NCI-H2171 treated with DMSO at 0.1 percent for 48 hours (cell line): ENCODE results near the gene ADAM8.
"Not testable (repeated sequence)": the region's sequence is repeated elsewhere in the genome, so short reads cannot be mapped to it uniquely, and the experiment has no call there.

Experiments
- DNase-seq: peaks from one replicate; lab custom pipeline; 2025; lab: John Stamatoyannopoulos, UW

ADAM8 gene

DNA sequence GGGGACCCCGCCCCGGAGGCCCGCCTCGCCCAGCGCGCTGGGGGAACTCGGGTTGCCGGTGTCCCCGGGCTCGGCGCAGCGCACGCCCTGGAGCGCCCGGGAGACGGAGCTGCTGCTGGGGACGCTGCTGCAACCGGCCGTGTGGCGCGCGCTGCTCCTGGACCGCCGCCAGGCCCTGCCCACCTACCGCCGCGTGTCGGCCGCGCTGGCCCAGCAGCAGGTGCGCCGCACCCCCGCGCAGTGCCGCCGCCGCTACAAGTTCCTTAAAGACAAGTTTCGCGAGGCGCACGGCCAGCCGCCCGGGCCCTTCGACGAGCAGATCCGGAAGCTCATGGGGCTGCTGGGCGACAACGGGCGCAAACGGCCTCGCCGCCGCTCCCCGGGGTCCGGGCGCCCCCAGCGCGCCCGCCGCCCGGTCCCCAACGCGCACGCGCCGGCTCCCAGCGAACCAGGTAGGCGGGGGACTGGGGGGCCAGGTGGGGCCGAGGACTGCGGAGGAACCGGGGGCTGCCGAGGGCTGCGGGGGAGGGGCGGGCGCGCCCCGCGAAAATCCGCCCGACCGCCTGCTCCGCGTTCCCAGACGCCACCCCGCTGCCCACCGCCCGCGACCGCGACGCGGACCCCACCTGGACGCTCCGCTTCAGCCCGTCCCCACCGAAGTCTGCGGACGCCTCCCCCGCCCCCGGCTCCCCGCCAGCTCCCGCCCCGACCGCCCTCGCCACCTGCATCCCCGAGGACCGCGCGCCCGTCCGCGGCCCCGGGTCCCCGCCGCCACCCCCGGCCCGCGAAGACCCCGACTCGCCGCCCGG, 46.1 kb downstream of the ADAM8 start:
- peak; percentile 20 for DNase-seq

DNA sequence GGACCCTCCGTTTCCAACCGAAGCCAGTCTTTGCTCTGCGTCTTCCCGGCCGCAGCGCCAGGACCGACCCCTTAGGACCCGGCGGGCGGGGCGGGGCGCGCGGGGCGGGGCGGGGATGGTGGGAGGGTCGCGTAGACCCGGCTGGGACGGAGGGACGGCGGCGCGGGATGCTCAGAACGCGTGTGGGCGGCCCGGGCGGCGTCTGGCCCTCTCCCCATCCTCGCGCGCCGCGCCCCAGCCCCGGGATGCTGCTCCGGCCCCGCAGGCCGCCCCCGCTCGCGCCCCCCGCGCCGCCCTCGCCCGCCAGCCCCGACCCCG, 46.7 kb downstream of the ADAM8 start, which contains the start of gene UTF1:
UTF1 (plus strand) TSS at position 174 of the 318 bp plus-strand sequence; CDS start at position 246, 72 bp downstream.
- no peak for DNase-seq

DNA sequence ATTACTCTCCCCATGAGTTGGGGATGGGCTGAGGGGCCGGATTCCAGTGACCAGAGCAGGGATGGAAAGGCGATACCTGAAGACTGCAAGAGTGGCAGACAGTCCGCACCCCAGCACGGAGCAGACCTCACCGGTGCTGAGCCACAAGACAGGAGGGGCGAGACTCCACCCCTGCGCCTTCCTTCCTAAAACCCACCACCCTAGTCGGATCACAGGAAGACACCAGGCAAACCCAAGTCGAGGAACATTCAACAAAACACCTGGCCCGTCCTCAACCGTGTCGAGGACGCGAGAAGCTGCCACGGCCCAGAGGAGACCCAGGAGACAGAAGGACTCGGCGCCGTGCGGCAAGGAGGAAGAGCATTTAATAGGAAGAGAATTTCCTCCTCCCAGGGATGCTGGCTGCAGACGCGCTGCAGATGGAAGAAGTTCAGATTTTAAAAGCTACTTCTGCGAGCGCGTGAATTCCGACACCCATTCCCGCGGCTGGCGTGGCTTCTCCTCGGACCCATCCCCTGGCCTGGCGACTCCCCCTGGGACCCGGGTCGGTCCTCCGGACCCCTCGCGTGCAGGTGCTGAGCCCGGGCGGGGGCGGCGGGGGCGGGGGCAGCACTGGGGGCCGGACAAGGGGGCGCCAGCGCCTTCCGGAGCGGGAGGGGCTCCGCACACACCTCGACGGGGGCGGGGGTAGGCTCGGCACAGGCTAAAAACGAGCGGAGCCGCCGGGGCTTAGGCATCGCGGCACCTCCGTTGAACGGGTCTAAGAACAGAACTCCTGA, 47.2 kb downstream of the ADAM8 start:
- no peak for DNase-seq

DNA sequence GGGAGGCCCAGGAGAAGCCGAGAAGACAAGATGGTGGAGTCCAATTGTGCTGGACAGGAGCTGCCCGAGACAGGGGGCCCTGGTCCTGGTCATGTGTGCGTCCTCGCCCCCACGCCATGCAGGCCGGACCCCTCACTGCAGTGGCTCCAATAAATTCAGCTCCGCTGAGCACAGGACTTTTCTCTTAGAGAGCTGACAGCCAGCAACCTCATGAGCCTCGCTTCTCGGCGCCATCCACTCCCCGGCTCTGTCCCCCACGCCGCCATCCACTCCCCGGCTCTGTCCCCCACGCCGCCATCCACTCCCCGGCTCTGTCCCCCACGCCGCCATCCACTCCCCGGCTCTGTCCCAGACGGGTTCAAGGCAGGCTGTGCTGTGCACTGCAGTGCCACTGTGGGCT, 49.4 kb downstream of the ADAM8 start:
- DNase-seq, result no peak

DNA sequence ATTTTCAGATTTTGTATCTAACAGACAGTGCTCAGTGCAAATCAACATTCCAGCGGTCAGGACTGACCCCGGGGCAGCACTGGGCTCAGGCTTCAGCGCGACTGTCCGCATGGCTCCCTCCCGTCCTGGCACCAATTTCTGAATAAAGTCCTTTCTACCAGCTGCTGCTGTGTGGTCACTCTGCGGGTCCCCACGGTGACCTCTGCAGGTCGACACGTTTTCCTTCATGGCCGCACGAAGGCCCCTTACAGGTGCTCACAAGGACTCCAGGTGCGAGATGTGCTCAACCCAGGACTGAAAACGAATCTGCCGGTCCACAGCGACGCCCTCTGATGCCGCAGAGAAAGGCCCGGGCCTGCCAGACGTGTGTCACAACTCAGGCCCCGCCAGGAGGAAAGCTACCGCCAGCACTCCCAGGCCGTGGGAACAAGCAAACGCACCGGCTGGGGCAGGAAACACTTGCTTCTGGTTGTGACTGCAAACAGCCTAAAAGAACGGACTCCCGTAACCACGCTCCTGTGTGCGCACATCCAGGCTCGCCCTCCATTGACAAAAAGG, 50.3 kb downstream of the ADAM8 start:
- no peak for DNase-seq

DNA sequence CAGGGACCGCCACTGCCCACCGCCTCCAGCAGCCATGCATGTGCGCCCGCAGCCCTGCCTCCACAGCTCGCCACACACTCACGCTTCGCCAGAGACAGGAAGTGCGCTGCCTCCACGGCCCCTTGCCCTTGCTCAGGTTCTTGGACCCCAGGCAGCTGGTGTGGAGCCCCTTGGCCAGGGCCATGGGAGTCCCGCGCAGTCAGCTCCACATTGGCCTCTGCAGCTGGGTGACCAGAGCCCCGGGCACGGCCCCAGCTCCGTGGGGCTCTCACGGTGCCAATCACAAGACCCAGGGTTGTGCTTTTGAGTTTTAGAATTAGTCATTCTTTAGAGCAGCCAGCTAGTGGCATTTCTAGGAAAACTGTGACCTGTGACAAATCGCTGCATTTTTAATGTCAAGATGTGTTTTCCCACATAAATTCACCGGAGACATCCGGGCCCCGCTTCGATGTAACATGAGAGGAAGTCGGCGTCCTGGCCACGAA, 50.9 kb downstream of the ADAM8 start:
- DNase-seq, result no peak

DNA sequence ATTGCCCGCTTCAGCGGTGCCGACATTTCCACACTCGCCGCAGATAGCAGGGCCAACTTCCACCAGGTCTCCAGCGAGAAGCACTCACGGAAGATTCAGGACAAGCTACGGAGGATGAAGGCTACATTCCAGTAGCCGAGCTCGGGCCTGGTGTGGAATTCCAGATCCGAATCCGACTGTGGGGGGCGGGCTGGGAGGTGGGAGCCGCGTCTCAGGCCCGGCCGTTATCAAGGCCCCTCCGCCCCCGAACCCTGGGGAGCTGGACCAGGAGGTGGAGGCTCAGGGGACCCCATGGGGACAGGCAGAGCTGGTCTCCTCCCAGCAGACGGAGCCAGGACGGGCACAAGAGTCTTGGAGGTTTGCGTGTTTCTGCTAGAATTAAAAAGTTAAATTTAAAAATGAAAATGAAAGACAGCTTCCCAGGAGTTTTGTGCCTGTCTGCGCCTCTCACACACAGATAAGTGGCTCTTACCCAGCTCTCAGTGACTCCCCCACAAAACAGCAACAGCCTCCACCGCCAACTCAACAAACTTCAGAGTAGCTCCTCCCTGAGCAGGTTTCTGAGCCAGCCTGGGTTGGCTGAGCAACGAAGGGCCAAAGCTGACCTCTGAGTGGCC, 51.8 kb downstream of the ADAM8 start:
- DNase-seq, result no peak

DNA sequence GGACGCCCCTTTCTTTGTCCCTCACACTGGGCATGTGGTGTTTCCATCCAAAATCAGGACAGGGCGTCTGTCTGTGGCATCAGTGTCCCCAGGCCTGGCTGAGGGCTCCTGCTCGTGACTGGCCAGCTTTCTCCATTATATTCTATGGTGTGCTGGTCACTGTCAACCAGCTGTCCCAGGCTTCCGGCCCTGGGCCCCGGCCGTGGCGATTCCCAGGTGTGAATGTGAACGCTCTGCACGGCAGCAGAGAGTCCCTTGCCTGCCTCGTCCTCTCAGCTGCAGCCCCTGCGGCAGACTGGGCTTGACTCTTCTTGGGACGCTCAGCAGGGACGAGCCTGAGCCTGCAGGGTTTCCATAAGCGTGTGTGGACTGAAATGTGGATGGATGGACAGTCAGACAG, 52.6 kb downstream of the ADAM8 start:
- no peak for DNase-seq

DNA sequence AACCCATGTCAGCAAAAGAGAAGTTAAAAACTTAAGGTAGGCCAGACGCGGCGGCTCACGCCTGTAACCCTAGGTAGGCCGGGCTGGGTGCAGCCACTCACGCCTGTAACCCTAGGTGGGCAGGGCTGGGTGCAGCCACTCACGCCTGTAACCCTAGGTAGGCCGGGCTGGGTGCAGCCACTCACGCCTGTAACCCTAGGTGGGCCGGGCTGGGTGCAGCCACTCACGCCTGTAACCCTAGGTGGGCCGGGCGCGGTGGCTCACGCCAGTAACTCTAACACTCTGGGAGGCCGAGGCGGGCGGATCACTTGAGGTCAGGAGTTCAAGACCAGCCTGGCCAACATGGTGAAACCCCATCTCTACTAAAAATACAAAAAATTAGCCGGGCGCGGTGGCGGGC, 54.9 kb downstream of the ADAM8 start:
- not testable (repeated sequence) for DNase-seq

DNA sequence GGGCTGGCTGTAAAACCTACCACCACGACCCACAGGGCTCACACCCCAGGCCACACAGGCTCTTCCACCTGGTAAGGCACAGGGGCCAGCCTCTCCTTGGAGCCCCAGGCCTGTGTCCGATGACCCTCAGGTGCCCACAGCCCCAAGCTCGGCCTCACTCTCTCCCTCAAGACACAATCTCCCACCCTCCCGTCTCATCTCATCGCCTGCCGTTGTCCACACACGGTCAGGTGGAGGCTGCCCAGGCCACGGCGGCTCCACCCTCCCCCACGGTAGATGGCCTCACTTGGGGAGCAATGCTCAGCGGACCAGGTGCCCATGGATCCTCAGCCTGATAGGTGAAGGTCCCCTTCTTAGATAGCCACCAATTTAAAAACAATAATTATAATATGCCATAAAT, 55.3 kb downstream of the ADAM8 start:
- DNase-seq, result no peak

DNA sequence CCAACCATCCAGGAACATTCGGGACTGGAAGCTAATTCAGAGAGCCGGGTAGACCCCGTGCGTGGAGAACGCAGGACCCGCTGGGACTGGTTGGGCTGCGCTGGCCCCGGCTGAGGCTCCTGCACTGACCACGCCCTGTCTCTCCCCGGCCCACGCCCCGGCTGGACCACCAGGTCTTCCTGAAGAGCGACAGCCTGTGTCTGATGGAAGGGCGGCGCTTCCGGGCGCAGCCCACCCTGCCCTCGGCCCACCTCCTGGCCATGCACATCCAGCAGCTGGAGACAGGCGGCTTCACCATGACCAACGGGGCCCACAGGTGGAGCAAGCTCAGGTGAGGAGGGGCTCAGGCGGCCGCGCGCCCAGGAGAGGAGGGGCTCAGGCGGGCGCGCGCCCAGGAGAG, 56.9 kb downstream of the ADAM8 start:
- no peak for DNase-seq

DNA sequence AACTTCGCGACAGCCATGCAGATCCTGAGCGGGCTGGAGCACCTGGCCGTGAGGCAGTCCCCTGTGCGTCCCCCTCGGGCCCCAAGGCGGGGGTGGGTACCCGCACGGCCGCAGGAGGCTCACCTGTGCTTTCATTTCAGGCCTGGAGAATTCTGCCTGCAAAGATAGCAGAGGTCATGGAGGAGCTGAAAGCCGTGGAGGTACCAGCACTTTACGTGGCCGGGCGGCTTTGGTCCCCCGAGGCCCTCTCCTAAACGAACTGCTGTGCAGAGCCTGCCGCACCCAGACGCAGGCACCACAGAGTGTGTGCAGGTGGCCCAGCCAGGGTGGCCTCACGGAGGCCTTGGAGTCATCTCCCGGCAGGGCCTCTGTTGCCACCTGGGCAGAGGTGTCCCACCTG, 57.8 kb downstream of the ADAM8 start:
- no peak for DNase-seq

DNA sequence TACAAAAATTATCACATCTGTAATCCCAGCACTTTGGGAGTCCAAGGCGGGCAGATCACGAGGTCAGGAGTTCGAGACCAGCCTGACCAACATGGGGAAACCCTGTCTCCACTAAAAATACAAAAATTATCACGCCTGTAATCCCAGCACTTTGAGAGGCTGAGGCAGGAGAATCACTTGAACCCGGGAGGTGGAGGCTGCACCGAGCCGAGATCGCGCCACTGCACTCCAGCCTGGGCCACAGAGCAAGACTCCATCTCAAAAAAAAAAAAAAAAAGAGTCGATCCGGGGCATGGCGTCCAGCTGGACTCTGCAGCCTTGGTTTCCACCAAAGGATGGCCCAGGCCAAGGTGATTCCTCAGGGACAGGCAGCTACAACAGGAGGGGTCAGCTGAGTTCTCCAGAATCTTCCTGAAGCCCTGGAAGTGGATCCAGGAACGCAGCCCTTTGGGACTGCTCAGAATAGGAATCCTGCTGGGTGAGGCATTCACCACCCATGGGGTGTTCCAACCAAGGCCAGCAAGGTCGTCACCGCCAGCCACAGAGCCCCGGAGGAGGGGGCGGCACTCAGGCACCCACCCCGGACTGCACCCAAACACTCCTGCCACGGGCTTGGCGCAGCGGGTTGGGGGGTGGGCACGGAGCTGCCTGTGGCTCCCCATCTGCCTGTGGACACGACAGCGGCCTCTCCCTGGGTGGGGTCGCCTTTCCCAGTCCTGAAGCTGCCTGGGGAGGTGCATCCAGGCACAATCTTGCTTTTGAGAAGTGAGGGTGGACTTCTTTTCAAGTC, 58.7 kb downstream of the ADAM8 start:
- DNase-seq, result no peak

DNA sequence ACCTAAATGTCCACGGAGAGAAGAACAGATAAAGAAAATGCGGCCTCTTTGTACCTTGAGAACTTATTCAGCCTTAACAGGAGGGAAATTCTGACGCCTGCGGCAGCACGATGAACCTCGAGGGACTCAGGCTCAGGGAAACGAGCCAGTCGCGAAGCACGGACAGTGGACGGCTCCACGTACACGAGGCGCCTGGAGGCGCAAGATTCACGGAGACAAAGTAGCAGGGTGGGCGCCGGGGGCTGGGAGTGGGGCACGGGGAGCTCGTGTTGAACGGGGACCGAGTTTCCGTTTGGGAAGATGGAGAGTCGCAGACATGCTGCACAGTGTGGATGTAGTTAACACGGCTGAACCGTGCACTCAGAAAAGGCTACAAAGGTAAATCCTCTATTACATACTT, 59.9 kb downstream of the ADAM8 start:
- DNase-seq, result no peak

DNA sequence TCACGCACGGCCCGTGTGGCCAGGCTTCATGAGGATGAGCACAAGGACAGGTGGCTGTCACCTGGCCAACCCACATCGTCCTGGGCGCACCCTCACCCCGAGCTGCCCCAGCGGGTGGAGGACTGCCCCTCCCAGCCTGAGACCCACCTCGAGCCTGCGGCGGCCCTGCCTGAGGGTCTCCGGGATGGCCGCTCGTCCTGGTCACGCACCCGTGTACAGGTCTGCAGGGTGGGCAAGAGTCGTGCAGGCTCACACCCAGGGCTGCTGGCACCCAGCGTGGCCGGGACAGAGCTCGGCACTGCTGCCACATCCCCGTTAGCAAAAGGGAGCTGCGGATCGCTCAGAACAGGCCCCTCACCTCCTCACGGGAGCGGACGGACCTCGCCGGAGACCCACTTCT, 61.1 kb downstream of the ADAM8 start:
- DNase-seq, result no peak

DNA sequence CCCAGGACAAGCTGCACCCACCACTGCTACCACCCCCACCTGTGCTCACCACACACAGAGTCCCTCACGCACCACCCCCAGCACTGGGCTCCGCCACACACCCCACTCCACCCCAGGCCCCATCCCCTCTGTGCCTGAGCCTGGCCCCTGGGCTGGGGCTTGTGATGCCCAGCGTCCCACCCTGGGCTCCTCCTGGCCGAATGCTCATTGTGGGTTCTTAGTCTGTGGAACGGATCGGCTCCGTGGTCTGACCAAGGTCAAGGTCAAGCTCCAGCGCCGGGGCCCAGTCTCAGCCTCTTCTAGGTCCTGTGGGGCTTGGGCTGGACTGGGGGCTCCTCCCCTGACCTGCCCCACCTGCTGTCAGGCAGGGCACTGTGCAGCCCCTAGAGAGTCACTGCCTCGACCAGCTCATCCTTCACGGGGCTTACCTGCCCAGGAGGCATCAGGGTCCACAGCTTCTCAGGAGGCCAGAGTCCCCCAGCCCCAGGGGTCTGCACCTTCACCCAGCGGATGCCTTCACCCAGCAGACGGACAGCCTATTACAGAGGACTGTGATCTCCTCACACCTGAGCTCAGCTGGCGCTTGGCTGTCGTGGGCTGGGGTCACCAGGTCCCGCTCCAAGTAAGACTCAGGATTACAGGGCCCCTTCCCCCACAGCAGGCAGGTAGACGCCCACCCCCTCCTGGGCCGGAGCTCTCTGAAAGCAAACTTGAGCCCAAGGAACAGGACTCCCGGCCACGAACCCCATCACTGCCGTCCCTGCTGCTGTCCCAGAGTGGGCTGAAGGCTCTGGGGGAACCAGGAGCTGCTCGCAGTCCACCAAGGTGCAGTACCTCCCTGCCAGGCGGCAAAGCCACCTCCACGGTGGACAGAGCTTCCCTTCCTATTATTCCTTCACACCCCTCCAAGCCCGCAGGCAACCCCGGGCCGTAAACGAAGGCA, 61.9 kb downstream of the ADAM8 start:
- no peak for DNase-seq

DNA sequence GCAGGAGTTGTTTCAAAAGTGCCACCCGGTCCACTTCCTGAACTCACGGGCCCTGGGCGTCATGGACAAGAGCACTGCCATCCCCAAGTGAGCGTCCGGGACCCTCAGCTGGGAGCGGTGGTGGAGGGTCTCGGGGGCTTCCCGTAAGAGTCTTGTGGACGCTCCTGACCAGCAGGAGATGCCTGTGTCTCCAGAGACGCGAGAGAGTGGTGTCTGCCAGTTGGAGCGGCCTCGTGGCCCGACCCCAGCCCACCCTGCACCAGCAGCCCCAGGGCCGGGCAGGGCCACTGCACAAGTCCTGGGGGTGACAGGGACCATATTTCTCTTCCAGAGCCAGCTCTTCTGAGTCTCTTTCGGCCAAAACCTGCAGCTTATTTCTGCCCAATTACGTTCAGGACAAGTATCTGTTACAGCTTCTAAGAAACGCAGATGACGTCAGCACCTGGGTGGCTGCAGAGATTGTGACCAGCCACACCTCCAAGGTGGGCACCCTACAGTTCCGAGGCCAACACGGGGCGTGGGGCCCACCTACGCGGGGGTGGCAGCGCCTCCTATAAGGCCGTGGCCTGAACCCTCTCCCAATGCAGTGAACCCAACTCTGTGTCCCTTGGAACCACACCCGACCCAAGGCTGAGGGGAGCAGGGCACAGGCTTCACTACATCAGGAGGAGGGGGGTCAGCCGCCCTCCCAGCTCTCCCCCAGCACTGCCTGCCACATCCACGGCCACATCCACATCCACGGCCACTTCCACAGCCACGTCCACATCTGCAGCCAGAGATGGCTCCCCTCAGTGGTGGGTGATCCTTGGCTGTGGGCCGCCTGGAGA, 62.8 kb downstream of the ADAM8 start:
- no peak for DNase-seq

DNA sequence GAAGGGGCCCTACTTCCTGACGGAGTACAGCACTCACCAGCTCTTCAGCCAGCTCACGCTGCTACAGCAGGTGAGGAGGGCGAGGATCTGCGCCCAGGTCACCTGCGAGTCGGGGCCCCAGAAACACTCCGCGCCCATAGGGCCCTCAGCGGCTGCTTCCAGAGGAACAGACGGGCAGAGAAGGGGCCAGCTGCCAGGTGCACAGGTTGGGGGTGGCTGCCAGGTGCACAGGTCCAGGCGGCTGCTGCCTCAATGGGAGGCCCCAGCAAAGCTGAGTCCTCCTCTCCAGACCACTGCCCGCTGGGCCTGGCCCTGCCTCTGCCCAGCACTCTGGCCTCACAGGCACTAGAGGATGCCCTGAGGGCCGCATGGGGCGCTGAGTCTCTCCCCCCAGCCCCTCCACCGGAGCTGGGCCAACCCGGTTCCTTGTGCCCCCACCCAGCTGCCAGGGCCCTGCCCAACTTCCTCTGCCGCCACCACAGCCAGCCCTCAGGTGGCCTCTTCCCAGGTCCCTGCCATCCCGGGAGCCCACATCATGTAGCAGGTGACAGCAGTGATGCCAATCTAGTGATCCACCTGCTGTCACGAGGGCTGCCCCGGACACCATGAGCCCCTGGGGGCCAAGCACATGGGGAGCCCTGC, 63.7 kb downstream of the ADAM8 start:
- DNase-seq, result peak; percentile 4
